GM19043 (cell line): ENCODE results near the gene GARIN5A.

Experiments used
- ATAC-seq: cut with Tn5 transposase; IDR thresholded peaks from one replicate; pipeline ENCODE4 v1.9.1; 2021; ENCODE audit warnings: low read depth; ENCODE audit not compliant: unreplicated experiment

Gene GARIN5A

GRCh38 chr19:50419022-50419579, 57.5 kb downstream of the GARIN5A start:
- ATAC-seq = no peak

- ATAC-seq = no peak
Measured at GRCh38 chr19:50418176-50419021, 58.2 kb downstream of the GARIN5A start, which contains the start of gene SPIB. SPIB (plus strand) TSS chr19:50418938; CDS start chr19:50418963, 25 bp downstream.

GRCh38 chr19:50417111-50418081, 59.3 kb downstream of the GARIN5A start:
- ATAC-seq = no peak
